Pancreas (tissue), 10 donors: Measurements from ENCODE around the gene PARD6A. TPM values are rescaled to one million over a fixed set of nuclear protein-coding genes. Genes with fewer than 3 reads are reported as not detected.
"Not testable (repeated sequence)": the region's sequence is repeated elsewhere in the genome, so short reads cannot be mapped to it uniquely, and the experiment has no call there.

Experiments used
- ATAC-seq, 4 donors: fragments of 200-7000 bp; cut with Tn5 transposase; one replicate each; pipeline versions ENCODE4 v1.8.0 to v1.9.1; 2020; ENCODE audit warnings: mild to moderate bottlenecking in 4 of 4, moderate library complexity in 4 of 4
- DNase-seq, 6 donors: peaks; one replicate each; pipeline ENCODE4 v3.0.0-alpha.2; 2020
- FAIRE-seq: peaks from 2 replicates; lab custom pipeline; 2012; peaks lifted over from hg19 to GRCh38; lab: Jason Lieb, UNC
- H3K27ac ChIP-seq, 4 donors: fragments of 200-600 bp; sonication (generic); 1 replicate in 3 of 4; 2 replicates in 1 of 4; pipeline versions ENCODE4 v1.5.0 to v1.8.0; 2020
- H3K27me3 ChIP-seq, 4 donors: fragments of 200-600 bp; one replicate each; pipeline ENCODE4 v1.8.0; 2021
- H3K36me3 ChIP-seq, 3 donors: fragments of 200-600 bp; sonication (generic) in 1 of 3; one replicate each; pipeline versions ENCODE4 v1.5.0 to v1.8.0; 2020 to 2021
- H3K4me1 ChIP-seq, 3 donors: fragments of 200-600 bp; one replicate each; pipeline ENCODE4 v1.8.0; 2021
- H3K4me3 ChIP-seq, 4 donors: fragments of 200-600 bp; sonication (generic) in 2 of 4; one replicate each; pipeline versions ENCODE4 v1.5.0 to v1.8.0; 2020 to 2021
- H3K9me3 ChIP-seq, 4 donors: fragments of 200-600 bp; one replicate each; pipeline ENCODE4 v1.8.0; 2021
- CTCF ChIP-seq, 4 donors: fragments of 200-600 bp; sonication (generic) in 3 of 4; IDR thresholded peaks; one replicate each; pipeline versions ENCODE4 v1.5.0 to v1.8.0; 2021; ENCODE audit warnings: antibody characterized with exemption in 4 of 4
- WGBS, 2 donors: extraction: QIAGEN DNeasy Blood & Tissue Kit; methylation state at CpG; one replicate each; pipeline ENCODE4 v1.1.7; 2013; 5-methylcytosine and 5-hydroxymethylcytosine counted together
- intact Hi-C, 3 donors: fragments of 100-400 bp; cut with DNase I; formaldehyde crosslinking; loops; one replicate each; pipeline versions ENCODE4 v1.11.1 to v1.14.2; 2022
- polyA plus RNA-seq, 2 donors: library from polyadenylated mRNA; stranded (reverse); fragments of 200-250 nt; gene quantifications; one replicate each; pipeline ENCODE4 v1.2.3, GENCODE V29; 2013
- total RNA-seq, 6 donors: library from RNA; stranded (reverse); fragmentation: NEBNext Ultra II Directional in 4 of 6; extraction: Animal tissue kit (Norgen Biotek cat#: 25700) in 4 of 6; gene quantifications; one replicate each; pipeline versions ENCODE4 v1.2.1 to v1.2.4, GENCODE V29; 2021 to 2023
- donor health status: healthy with polysubstance abuse.
- donor health status: DM: no; HTN: no; CAD: no; lungs with moderate emphysema.
- donor health status: DM: no; HTN: no; CAD: no.
- donor health status: control.
- donor health status: control.
- donor health status: Bipolar disorder and iron deficiency.
- donor health status: DM: yes; HTN: yes; CAD: no.
- donor health status: DM: no; HTN: no; CAD: no.
- donor health status: DM: no; HTN: no; CAD: no.
- donor health status: DM: yes; HTN: yes; CAD: no.

Gene PARD6A
- total and polyA plus RNA-seq, 8 donors = 8.6 to 18.2 (median 14.9) TPM

DNA sequence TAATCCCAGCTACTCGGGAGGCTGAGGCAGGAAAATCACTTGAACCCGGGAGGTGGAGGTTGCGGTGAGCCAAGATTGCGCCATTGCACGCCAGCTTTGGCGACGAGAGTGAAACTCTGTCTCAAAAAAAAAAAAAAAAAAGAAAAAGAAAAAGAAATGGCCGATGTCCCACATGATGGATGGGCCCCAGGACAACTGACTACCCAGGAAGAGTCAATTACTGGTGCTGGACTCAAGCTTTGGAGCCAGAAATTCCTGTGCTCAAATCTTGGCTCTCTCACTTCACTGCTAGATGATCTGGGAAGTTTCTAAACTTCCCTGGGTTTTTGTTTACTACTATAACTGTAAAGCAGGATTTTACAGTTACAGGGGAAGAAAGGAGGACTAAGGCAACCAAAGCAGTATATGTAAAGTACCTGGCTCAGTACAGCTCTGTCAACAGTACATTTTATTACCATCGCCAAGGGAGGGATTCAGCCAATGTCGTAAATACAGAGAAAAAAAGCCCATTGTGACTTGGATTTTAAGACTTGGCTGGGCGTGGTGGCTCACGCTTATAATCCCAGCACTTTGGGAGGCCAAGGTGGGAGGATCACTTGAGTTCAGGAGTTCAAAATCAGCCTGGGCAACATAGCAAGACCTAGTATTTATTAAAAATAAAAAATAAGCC lies 17.7 kb downstream of the PARD6A start:
- H3K27ac ChIP-seq = no peak overlapping the region
- TF ChIP-seq CTCF (IDR thresholded peaks at IDR 0.05) = no peak
- H3K4me1 ChIP-seq = peaks cover 1 to 9% (median 5%) of the 10 kb centered on the region in 3 donors
- H3K27me3 ChIP-seq = no peaks in the 10 kb centered on the region
- DNase-seq = no peak
- no peak for ATAC-seq
- FAIRE-seq = no peak
- intact Hi-C loops = loop anchor here in 1 of 3 donors (10.0 kb wide), 1 partner anchor 246 kb away; no protein-coding TSS in a partner anchor
- no peaks in the 10 kb centered on the region for H3K36me3 ChIP-seq
- H3K9me3 ChIP-seq = no peaks in the 10 kb centered on the region
- H3K4me3 ChIP-seq = no peak overlapping the region
- 89 to 91% methylated on average over 12 of the region's 12 CpGs for WGBS, 2 donors

DNA sequence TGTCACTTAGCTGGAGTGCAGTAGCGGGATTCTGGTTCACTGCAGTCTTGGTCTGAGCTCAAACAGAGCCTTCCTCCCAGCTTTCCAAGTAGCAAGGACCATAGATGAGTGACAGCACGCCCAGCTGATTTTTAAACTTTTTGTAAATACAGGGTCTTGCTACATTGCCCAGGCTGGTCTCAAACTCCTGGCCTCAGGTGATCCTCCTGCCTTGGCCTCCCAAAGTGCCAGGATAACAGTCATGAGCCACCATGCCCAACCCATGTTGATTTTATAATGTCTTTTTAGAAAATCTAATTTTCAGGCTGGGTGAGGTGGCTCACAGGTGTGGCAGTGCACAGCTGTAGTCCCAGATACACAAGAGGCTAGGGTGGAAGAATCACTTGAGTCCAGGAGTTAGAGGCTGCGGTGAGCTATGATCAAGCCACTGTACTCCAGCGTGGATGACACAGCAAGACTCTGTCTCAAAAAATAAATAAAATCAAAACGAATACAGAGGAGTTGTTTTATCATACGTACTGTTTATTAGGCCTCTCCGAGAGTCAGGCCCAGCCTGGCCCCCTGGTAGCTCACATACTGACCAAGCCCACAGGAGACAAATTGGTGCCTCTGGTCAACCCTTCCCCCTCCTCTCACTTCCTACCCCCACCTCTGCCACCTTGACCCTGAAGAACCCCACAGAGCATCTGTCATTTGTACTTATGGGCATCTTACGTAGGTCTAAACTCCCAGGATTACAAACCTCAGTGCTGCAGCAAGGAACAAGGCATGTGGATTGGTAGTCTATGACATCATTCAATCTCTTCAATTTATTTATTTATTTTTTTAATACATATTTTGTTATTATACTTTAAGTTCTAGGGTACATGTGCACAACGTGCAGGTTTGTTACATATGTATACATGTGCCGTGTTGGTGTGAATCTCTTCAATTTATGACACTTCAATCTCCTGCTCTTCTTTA lies 19.5 kb downstream of the PARD6A start:
- intact Hi-C loops = loop anchor here in 1 of 3 donors (10.0 kb wide), 1 partner anchor 245 kb away; no protein-coding TSS in a partner anchor
- H3K36me3 ChIP-seq = no peaks in the 10 kb centered on the region
- FAIRE-seq (no peak), DNase-seq (no peak), ATAC-seq (no peak)
- WGBS, 2 donors = 83 to 87% methylated on average over 10 of the region's 10 CpGs
- no peaks in the 10 kb centered on the region for H3K27me3 ChIP-seq
- no peak overlapping the region for H3K4me3 ChIP-seq
- no peak for TF ChIP-seq CTCF (IDR thresholded peaks at IDR 0.05)
- H3K4me1 ChIP-seq = no peaks in the 10 kb centered on the region
- H3K27ac ChIP-seq = no peak overlapping the region
- H3K9me3 ChIP-seq = no peaks in the 10 kb centered on the region

GRCh38 chr16:67683767-67684166 lies 23.0 kb downstream of the PARD6A start:
- Histone ChIP-seq H3K27ac (no peak overlapping the region), H3K36me3 (no peaks in the 10 kb centered on the region), H3K27me3 (no peaks in the 10 kb centered on the region), H3K9me3 (no peaks in the 10 kb centered on the region), H3K4me3 (no peak overlapping the region), H3K4me1 (no peaks in the 10 kb centered on the region)
- ATAC-seq = no peak
- WGBS, 2 donors = 96% methylated on average over 4 of the region's 4 CpGs
- FAIRE-seq = no peak
- intact Hi-C loops = no loop called here
- no peak for TF ChIP-seq CTCF (IDR thresholded peaks at IDR 0.05)
- no peak for DNase-seq

GRCh38 chr16:67685388-67686112 lies 24.8 kb downstream of the PARD6A start:
- H3K4me1 ChIP-seq = no peaks in the 10 kb centered on the region
- WGBS, 2 donors = 87 to 90% methylated on average over 17 of the region's 17 CpGs
- DNase-seq (no peak), ATAC-seq (no peak), FAIRE-seq (no peak)
- no peak overlapping the region for H3K4me3 ChIP-seq
- no peak overlapping the region for H3K27ac ChIP-seq
- no peaks in the 10 kb centered on the region for H3K36me3 ChIP-seq
- no peaks in the 10 kb centered on the region for H3K27me3 ChIP-seq
- TF ChIP-seq CTCF (IDR thresholded peaks at IDR 0.05) = no peak
- intact Hi-C loops = no loop called here
- no peaks in the 10 kb centered on the region for H3K9me3 ChIP-seq

GRCh38 chr16:67693517-67694285 lies 32.9 kb downstream of the PARD6A start:
- H3K36me3 ChIP-seq, H3K27me3 ChIP-seq, H3K4me3 ChIP-seq, H3K27ac ChIP-seq, H3K4me1 ChIP-seq, intact Hi-C loops, DNase-seq, H3K9me3 ChIP-seq, FAIRE-seq, ATAC-seq: not testable (repeated sequence)
- WGBS, 2 donors = 93 to 97% methylated on average over 8 of the region's 8 CpGs
